Measurements from ENCODE around the gene CD2AP. TPM values are rescaled to one million over a fixed set of nuclear protein-coding genes. Genes with fewer than 3 reads are reported as not detected.

CD2AP gene
- total and polyA plus RNA-seq, 10 donors, result 7.2 to 41.9 (median 31.9) TPM

DNA sequence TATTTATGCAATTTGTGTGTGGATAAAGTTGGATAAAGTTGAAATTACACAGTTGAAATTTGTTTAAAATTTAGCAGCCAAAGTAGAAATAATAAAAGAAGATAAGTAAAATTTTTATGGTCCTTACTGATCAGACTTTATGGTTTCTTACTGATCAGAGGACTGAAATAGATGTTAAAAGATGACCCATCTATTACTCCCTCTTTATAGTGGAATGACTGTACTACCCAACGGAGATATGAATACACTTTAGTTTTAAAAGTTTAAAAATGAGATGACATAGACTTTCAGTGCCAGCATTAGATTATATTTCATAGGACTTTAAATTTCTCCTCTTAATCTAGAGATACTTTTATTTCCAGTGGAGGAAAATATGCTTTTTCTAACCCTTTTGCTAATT lies 121.9 kb downstream of the CD2AP start:
- DNase-seq, result no peak
- intact Hi-C loops (cut with DNase I; ENCODE audit: low total_unique reads), result no loop called here
- TF ChIP-seq, protein P1, sequence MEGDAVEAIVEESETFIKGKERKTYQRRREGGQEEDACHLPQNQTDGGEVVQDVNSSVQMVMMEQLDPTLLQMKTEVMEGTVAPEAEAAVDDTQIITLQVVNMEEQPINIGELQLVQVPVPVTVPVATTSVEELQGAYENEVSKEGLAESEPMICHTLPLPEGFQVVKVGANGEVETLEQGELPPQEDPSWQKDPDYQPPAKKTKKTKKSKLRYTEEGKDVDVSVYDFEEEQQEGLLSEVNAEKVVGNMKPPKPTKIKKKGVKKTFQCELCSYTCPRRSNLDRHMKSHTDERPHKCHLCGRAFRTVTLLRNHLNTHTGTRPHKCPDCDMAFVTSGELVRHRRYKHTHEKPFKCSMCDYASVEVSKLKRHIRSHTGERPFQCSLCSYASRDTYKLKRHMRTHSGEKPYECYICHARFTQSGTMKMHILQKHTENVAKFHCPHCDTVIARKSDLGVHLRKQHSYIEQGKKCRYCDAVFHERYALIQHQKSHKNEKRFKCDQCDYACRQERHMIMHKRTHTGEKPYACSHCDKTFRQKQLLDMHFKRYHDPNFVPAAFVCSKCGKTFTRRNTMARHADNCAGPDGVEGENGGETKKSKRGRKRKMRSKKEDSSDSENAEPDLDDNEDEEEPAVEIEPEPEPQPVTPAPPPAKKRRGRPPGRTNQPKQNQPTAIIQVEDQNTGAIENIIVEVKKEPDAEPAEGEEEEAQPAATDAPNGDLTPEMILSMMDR (IDR thresholded peaks at IDR 0.05 in 8 of 11, conservative IDR thresholded peaks at IDR 0.05 in 3 of 11), result no peak
- TF ChIP-seq POLR2A (IDR thresholded peaks at IDR 0.05) (no peak), POLR2AphosphoS5 (IDR thresholded peaks at IDR 0.05) (no peak)

DNA sequence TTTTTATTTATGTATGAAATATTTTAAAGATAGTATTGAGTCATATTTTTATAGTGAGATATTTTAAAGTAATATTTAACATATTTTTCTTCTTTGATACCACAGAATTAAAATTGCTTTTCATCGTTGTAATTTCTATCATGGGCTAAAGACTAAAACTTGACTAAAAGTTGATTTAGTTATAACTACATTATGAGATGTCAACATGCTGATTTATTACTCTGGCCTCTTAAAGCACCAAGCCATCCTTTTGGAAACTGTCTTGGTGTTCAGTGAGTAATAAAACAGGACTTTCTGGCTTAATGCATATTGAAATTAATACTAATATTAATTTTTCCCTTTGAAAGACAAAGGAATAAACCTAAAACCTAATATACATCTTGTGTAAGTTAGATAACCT lies 125.6 kb downstream of the CD2AP start:
- H3K27me3 ChIP-seq (replicated peaks in 1 of 7), result no peaks in the 10 kb centered on the region
- H3K27ac ChIP-seq, result no peak overlapping the region
- 75 to 90% (median 89%) methylated on average over 1 of the region's 1 CpG for WGBS, 5 donors
- H3K36me3 ChIP-seq, result peaks cover 0 to 42% (median 24%) of the 10 kb centered on the region in 6 donors
- intact Hi-C loops (cut with DNase I; ENCODE audit: low total_unique reads), result no loop called here
- H3K9me3 ChIP-seq, result no peaks in the 10 kb centered on the region
- no peak overlapping the region for H3K4me3 ChIP-seq
- no peaks in the 10 kb centered on the region for H3K4me1 ChIP-seq
- TF ChIP-seq POLR2A (IDR thresholded peaks at IDR 0.05), result no peak
- TF ChIP-seq POLR2AphosphoS5 (IDR thresholded peaks at IDR 0.05), result no peak
- TF ChIP-seq, protein P1 (IDR thresholded peaks at IDR 0.05 in 8 of 11, conservative IDR thresholded peaks at IDR 0.05 in 3 of 11), result no peak
- no peak for DNase-seq

More for the DNA sequence above, 121.9 kb downstream of the CD2AP start:
- no peaks in the 10 kb centered on the region for H3K9me3 ChIP-seq
- no peaks in the 10 kb centered on the region for H3K27me3 ChIP-seq (replicated peaks in 1 of 7)
- peaks cover 0 to 47% (median 30%) of the 10 kb centered on the region in 6 donors for H3K36me3 ChIP-seq
- no peaks in the 10 kb centered on the region for H3K4me1 ChIP-seq
- no peak overlapping the region for H3K4me3 ChIP-seq
- no peak overlapping the region for H3K27ac ChIP-seq
- 75 to 90% (median 85%) methylated on average over 1 of the region's 1 CpG for WGBS, 5 donors

DNA sequence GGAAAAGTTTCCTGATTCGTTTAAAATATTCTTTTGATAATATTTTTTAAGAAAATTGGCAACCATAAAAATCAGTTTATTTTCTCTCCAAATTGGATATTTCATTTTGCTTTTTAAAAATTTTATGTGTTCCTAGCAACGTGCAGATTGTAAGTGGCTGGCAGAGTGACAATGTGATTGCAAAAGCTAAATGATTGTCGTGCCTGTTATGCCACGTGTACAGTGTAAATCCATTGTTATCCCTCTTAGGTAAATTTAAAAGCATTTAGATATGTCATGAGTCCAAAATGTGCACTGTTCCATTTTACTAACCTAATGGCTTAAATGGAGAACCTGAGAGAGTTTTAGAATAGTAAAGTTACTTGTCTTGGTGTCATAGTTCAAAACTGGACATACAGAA lies 126.4 kb downstream of the CD2AP start:
- 81 to 92% (median 86%) methylated on average over 4 of the region's 4 CpGs for WGBS, 5 donors
- no peaks in the 10 kb centered on the region for H3K27me3 ChIP-seq (replicated peaks in 1 of 7)
- no peaks in the 10 kb centered on the region for H3K4me1 ChIP-seq
- intact Hi-C loops (cut with DNase I; ENCODE audit: low total_unique reads), result no loop called here
- H3K9me3 ChIP-seq, result no peaks in the 10 kb centered on the region
- no peak for DNase-seq
- H3K27ac ChIP-seq, result no peak overlapping the region
- no peak overlapping the region for H3K4me3 ChIP-seq
- peaks cover 0 to 42% (median 24%) of the 10 kb centered on the region in 6 donors for H3K36me3 ChIP-seq
- no peak for TF ChIP-seq POLR2AphosphoS5 (IDR thresholded peaks at IDR 0.05)
- TF ChIP-seq, protein P1 (IDR thresholded peaks at IDR 0.05 in 8 of 11, conservative IDR thresholded peaks at IDR 0.05 in 3 of 11), result no peak
- no peak for TF ChIP-seq POLR2A (IDR thresholded peaks at IDR 0.05)

DNA sequence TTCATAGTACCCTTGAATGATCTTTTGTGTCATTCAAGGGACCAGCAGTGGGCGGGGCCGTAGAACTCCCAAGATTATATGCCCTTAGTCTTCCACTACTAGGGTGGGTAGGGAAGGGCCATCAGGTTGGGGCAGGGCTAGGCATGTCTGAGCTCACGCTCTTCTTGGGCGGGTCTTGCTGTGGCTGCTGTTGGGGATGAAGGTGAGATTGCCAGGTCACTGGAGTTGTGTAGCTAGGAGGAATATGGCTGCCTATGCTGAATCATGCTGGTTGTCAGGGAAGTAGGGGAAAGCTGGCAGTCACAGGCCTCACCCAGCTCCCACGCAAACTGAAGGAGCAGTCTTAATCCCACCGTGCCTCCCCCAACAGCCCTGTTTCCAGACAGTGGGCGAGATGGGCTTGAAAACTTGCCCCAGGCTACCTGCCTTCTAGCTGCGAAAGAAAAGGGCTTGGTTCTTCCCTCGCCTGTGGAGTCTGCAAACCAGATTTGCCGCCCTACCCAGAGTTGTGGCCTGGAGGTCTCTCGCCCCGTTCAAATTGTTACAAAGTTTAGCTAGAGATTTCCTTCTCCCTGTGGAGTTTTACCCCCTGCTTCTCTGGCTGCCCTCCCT lies 144.4 kb downstream of the CD2AP start:
- Histone ChIP-seq H3K36me3 (peaks cover 3 to 85% (median 30%) of the 10 kb centered on the region in 6 donors), H3K27me3 (replicated peaks in 1 of 7) (no peaks in the 10 kb centered on the region), H3K27ac (no peak overlapping the region), H3K9me3 (peaks cover 0 to 3% (median 0%) of the 10 kb centered on the region in 8 donors), H3K4me1 (no peaks in the 10 kb centered on the region), H3K4me3 (no peak overlapping the region)
- intact Hi-C loops (cut with DNase I; ENCODE audit: low total_unique reads), result loop anchor here (10.0 kb wide), 1 partner anchor 207 kb away; no protein-coding TSS in a partner anchor
- DNase-seq, result no peak
- 90 to 97% (median 93%) methylated on average over 12 of the region's 12 CpGs for WGBS, 5 donors
- TF ChIP-seq POLR2AphosphoS5 (IDR thresholded peaks at IDR 0.05) (no peak), POLR2A (IDR thresholded peaks at IDR 0.05) (no peak)
- TF ChIP-seq, protein P1 (IDR thresholded peaks at IDR 0.05 in 8 of 11, conservative IDR thresholded peaks at IDR 0.05 in 3 of 11), result no peak

Measured in spleen (tissue), 11 donors.